ENCODE data around the gene ELF1.
"Not testable (repeated sequence)": the region's sequence is repeated elsewhere in the genome, so short reads cannot be mapped to it uniquely, and the experiment has no call there.

The ELF1 gene

DNA sequence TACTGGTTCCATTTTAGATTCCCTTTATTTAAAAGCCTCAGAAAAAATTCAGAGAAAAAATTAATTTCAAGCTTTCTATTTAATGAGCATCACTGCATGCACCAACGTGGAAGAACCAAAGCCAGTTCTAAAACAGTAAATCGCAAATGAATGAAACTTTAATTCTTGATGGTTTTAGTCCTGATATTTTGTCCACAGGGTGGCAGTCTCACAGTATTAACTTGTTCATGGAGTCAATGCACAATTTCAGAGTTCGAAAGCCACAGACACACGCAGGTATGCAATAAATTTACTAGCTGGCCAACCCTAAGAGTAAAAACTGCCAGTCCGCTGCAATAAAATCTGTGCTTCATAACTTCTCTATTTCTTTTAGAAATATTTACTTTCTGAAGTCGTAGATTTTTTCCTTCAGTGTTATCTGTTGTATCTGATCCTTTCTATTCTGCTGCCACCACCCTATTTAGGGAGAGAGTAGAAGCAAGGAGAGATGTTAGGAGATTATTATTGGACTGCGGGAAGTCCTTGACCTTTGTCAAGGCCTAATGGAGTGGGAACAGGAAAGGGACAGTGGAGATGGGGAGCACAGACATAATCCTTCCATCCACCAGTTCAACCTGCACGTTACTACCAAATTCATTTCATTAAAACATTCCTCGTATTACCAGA is 35.2 kb upstream of the ELF1 start:
- H3K9me3 Mint-ChIP-seq = no peaks in the 10 kb centered on the region
- H3K27ac Mint-ChIP-seq = no peak overlapping the region
- H3K4me3 Mint-ChIP-seq = peak overlapping the region; percentile 29
- DNase-seq = no peak
- peaks cover 3% of the 10 kb centered on the region for H3K36me3 Mint-ChIP-seq (ENCODE audit: low read depth)
- H3K27me3 Mint-ChIP-seq = no peaks in the 10 kb centered on the region
- H3K4me1 Mint-ChIP-seq (ENCODE audit: low read depth) = peaks cover 71% of the 10 kb centered on the region

DNA sequence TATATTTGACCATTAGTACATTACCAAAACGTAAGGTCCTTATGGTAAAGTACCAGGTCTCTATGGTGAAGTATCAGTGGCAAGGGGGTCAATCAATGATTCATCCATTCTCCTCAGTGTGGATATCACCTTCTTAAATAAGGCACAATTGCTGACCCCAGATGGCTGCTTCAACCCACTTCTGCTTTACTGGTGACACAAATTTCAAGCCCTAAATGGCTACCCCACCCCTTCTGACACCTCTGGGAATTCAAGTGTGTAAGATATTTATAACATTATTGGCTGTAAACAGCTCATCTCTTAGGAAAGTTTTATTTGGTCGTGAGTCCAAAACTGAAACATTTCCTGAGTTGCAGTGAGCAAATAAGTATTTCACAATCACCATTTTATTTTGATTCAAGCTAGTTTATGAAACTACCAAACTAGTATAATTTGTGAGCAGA is 34.3 kb upstream of the ELF1 start:
- no peak overlapping the region for H3K4me3 Mint-ChIP-seq
- H3K36me3 Mint-ChIP-seq (ENCODE audit: low read depth) = peaks cover 2% of the 10 kb centered on the region
- H3K9me3 Mint-ChIP-seq = no peaks in the 10 kb centered on the region
- no peaks in the 10 kb centered on the region for H3K27me3 Mint-ChIP-seq
- H3K4me1 Mint-ChIP-seq (ENCODE audit: low read depth) = peaks cover 69% of the 10 kb centered on the region
- no peak overlapping the region for H3K27ac Mint-ChIP-seq
- no peak for DNase-seq

DNA sequence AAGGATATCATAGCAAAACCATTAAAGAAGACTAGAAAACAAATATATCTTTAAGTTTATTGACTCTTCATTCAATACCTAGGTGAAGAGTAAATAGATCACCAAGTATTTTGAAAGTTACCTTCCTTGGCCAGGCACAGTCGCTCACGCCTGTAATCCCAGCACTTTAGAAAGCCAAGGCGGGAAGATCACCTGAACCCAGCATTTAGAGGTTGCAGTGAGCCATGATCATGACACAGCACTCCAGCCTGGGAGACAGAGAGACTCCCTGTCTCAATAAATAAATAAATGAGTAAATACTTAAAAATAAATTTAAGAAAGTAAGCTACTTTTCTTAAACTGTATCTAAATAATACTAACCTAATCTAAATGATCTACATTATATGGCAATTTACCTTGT is 33.3 kb upstream of the ELF1 start:
- Mint-ChIP-seq H3K27ac (no peak overlapping the region), H3K4me3 (no peak overlapping the region), H3K36me3 (ENCODE audit: low read depth) (peaks cover 2% of the 10 kb centered on the region), H3K9me3 (no peaks in the 10 kb centered on the region), H3K27me3 (no peaks in the 10 kb centered on the region), H3K4me1 (ENCODE audit: low read depth) (peaks cover 62% of the 10 kb centered on the region)
- no peak for DNase-seq

GRCh38 chr13:41049480-41050440 is 30.6 kb upstream of the ELF1 start:
- H3K27ac Mint-ChIP-seq = peak overlapping the region; percentile 19

GRCh38 chr13:41048640-41049039 is 29.5 kb upstream of the ELF1 start:
- H3K36me3 Mint-ChIP-seq (ENCODE audit: low read depth) = peaks cover 10% of the 10 kb centered on the region
- H3K4me1 Mint-ChIP-seq (ENCODE audit: low read depth) = peaks cover 33% of the 10 kb centered on the region
- H3K27ac Mint-ChIP-seq = no peak overlapping the region
- H3K9me3 Mint-ChIP-seq = no peaks in the 10 kb centered on the region
- H3K4me3 Mint-ChIP-seq = no peak overlapping the region
- no peaks in the 10 kb centered on the region for H3K27me3 Mint-ChIP-seq
- DNase-seq = no peak

More at GRCh38 chr13:41049480-41050440, 30.6 kb upstream of the ELF1 start:
- H3K36me3 Mint-ChIP-seq (ENCODE audit: low read depth) = peaks cover 10% of the 10 kb centered on the region
- no peak for DNase-seq
- H3K9me3 Mint-ChIP-seq = no peaks in the 10 kb centered on the region
- H3K4me3 Mint-ChIP-seq = no peak overlapping the region
- no peaks in the 10 kb centered on the region for H3K27me3 Mint-ChIP-seq
- H3K4me1 Mint-ChIP-seq (ENCODE audit: low read depth) = peaks cover 44% of the 10 kb centered on the region

- not testable (repeated sequence) for H3K27me3 Mint-ChIP-seq; H3K9me3 Mint-ChIP-seq; DNase-seq; H3K36me3 Mint-ChIP-seq (ENCODE audit: low read depth); H3K27ac Mint-ChIP-seq; H3K4me3 Mint-ChIP-seq
- H3K4me1 Mint-ChIP-seq (ENCODE audit: low read depth) = peaks cover 17% of the 10 kb centered on the region
Observed at GRCh38 chr13:41042419-41042818, 23.3 kb upstream of the ELF1 start.

- no peaks in the 10 kb centered on the region for H3K9me3 Mint-ChIP-seq
- no peaks in the 10 kb centered on the region for H3K36me3 Mint-ChIP-seq (ENCODE audit: low read depth)
- H3K27me3 Mint-ChIP-seq = no peaks in the 10 kb centered on the region
- H3K27ac Mint-ChIP-seq = no peak overlapping the region
- peaks cover 17% of the 10 kb centered on the region for H3K4me1 Mint-ChIP-seq (ENCODE audit: low read depth)
- no peak for DNase-seq
- H3K4me3 Mint-ChIP-seq = no peak overlapping the region
Observed at GRCh38 chr13:41040584-41041334, 21.6 kb upstream of the ELF1 start.

DNA sequence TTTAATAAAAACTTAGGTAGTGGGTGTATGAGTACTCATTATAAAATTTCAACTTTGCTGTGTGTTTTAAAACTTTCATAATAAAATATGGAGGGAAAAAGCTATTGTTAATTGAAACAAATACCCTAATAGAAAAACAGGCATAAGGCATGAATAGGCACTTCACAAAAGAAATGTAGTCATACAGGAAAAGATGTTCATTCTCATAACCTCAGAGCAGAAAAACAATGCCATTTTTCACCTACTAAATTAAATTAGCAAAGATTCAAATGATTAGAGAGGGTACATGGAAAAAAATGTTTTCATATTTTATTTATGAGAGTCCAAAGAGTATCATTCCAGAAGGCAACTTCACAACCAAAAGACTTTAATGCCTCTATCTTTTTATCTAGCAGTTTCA is 20.6 kb upstream of the ELF1 start:
- no peaks in the 10 kb centered on the region for H3K9me3 Mint-ChIP-seq

GRCh38 chr13:41036557-41036956 is 17.4 kb upstream of the ELF1 start:
- not testable (repeated sequence) for H3K27me3 Mint-ChIP-seq; H3K9me3 Mint-ChIP-seq; H3K27ac Mint-ChIP-seq; H3K36me3 Mint-ChIP-seq (ENCODE audit: low read depth); H3K4me3 Mint-ChIP-seq; DNase-seq
- H3K4me1 Mint-ChIP-seq (ENCODE audit: low read depth) = peaks cover 33% of the 10 kb centered on the region

More for the DNA sequence above, 20.6 kb upstream of the ELF1 start:
- Mint-ChIP-seq H3K27me3 (no peaks in the 10 kb centered on the region), H3K27ac (no peak overlapping the region), H3K4me1 (ENCODE audit: low read depth) (peaks cover 23% of the 10 kb centered on the region), H3K4me3 (no peak overlapping the region), H3K36me3 (ENCODE audit: low read depth) (no peaks in the 10 kb centered on the region)
- no peak for DNase-seq

DNA sequence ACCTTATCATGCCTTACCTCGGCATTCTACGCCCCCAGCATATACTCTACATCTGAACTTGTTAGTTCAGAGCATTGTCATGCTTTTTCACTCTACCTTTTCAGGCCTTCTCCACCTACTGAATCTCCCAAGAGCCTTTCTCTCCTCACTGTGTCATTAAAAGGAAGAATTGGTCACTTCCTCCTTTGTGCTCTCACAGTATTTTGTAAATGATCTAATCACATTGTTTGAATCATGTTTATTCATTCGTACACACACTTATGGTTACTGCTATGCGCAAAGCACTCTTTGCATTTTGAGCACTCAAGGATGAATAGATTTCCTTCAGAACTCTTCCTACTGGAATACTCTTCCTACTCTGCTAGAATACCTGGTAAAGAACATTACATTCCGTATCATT is 15.8 kb upstream of the ELF1 start:
- no peak overlapping the region for H3K27ac Mint-ChIP-seq
- H3K27me3 Mint-ChIP-seq = no peaks in the 10 kb centered on the region
- H3K36me3 Mint-ChIP-seq (ENCODE audit: low read depth) = no peaks in the 10 kb centered on the region
- no peaks in the 10 kb centered on the region for H3K9me3 Mint-ChIP-seq
- H3K4me1 Mint-ChIP-seq (ENCODE audit: low read depth) = peaks cover 26% of the 10 kb centered on the region
- DNase-seq = no peak
- H3K4me3 Mint-ChIP-seq = no peak overlapping the region

DNA sequence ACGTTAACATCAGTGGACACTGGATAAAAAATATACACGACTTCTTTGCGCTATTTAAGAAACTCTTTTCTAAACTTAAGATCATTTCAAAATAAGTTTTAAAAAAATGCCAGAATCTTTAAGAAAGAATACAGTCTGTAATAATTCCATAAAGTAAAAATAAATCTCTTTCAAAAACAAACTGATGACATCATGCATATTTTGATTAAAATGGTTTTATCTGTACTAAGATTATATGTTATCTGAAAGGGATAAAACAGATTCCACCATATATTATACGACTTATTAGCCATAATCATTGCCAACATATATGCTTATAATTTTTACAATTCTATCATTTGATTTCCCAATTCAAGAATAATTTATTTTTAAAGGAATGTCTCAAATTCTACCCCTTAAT is 15.3 kb upstream of the ELF1 start:
- no peak for DNase-seq
- H3K9me3 Mint-ChIP-seq = no peaks in the 10 kb centered on the region
- H3K4me1 Mint-ChIP-seq (ENCODE audit: low read depth) = peaks cover 26% of the 10 kb centered on the region
- H3K27me3 Mint-ChIP-seq = no peaks in the 10 kb centered on the region
- no peak overlapping the region for H3K27ac Mint-ChIP-seq
- H3K4me3 Mint-ChIP-seq = no peak overlapping the region
- H3K36me3 Mint-ChIP-seq (ENCODE audit: low read depth) = no peaks in the 10 kb centered on the region

GRCh38 chr13:41032691-41033376 is 13.7 kb upstream of the ELF1 start:
- Mint-ChIP-seq H3K27me3 (no peaks in the 10 kb centered on the region), H3K9me3 (no peaks in the 10 kb centered on the region), H3K27ac (no peak overlapping the region), H3K4me1 (ENCODE audit: low read depth) (peaks cover 27% of the 10 kb centered on the region), H3K36me3 (ENCODE audit: low read depth) (no peaks in the 10 kb centered on the region), H3K4me3 (no peak overlapping the region)
- DNase-seq = no peak

- Mint-ChIP-seq H3K27me3 (no peaks in the 10 kb centered on the region), H3K9me3 (no peaks in the 10 kb centered on the region), H3K36me3 (ENCODE audit: low read depth) (no peaks in the 10 kb centered on the region), H3K4me1 (ENCODE audit: low read depth) (peaks cover 33% of the 10 kb centered on the region), H3K4me3 (no peak overlapping the region), H3K27ac (no peak overlapping the region)
- no peak for DNase-seq
Observed at GRCh38 chr13:41029629-41030028, 10.5 kb upstream of the ELF1 start.

- Mint-ChIP-seq H3K27me3 (no peaks in the 10 kb centered on the region), H3K4me3 (no peak overlapping the region), H3K9me3 (no peaks in the 10 kb centered on the region), H3K36me3 (ENCODE audit: low read depth) (no peaks in the 10 kb centered on the region), H3K4me1 (ENCODE audit: low read depth) (peaks cover 31% of the 10 kb centered on the region), H3K27ac (no peak overlapping the region)
- no peak for DNase-seq
Observed at GRCh38 chr13:41028051-41028450, 8.9 kb upstream of the ELF1 start.

Data from activated T-cell treated with anti-CD3 and anti-CD28 coated beads, Interleukin-2, amount 50 U/mL, for 24 hours (primary cell).